SK-N-SH treated with all-trans-retinoic acid at 6 μM for 48 hours (cell line): ENCODE measurements around the gene ATP2A2.

Source experiments
- ATAC-seq: fragments of 200-7000 bp; cut with Tn5 transposase; 3 replicates; pipeline ENCODE4 v1.9.1; 2020; ENCODE audit warnings: mild to moderate bottlenecking, moderate library complexity
- ARNTL ChIP-seq: fragments of 450-650 bp; formaldehyde crosslinking; IDR thresholded peaks from 2 replicates; pipeline ENCODE4 v1.5.0; 2020; ENCODE audit warnings: low read depth, mild to moderate bottlenecking, moderate library complexity, borderline replicate concordance
- BACH2 ChIP-seq: fragments of 250-450 bp; sonication (Bioruptor Pico); IDR thresholded peaks from 2 replicates; pipeline ENCODE4 v1.9.0; 2021; ENCODE audit warnings: mild to moderate bottlenecking, borderline replicate concordance
- CREB5 ChIP-seq: fragments of 250-450 bp; sonication (Bioruptor Pico); IDR thresholded peaks from 2 replicates; pipeline ENCODE4 v1.5.1; 2020; ENCODE audit warnings: low read depth, mild to moderate bottlenecking, moderate library complexity
- CSDC2 ChIP-seq: fragments of 250-450 bp; sonication (Bioruptor Pico); IDR thresholded peaks from 2 replicates; pipeline ENCODE4 v1.5.0; 2020; ENCODE audit warnings: mild to moderate bottlenecking, moderate library complexity
- ESRRG ChIP-seq: fragments of 250-450 bp; sonication (Bioruptor Pico); IDR thresholded peaks from 2 replicates; pipeline ENCODE4 v1.6.1; 2021; ENCODE audit warnings: mild to moderate bottlenecking
- GLIS3 ChIP-seq: fragments of 250-450 bp; sonication (Bioruptor Pico); IDR thresholded peaks from 2 replicates; pipeline ENCODE4 v1.5.0; 2020; ENCODE audit warnings: mild to moderate bottlenecking, moderate library complexity
- ISL1 ChIP-seq: fragments of 250-450 bp; sonication (Bioruptor Pico); IDR thresholded peaks from 2 replicates; pipeline ENCODE4 v2.1.2; 2022; ENCODE audit warnings: mild to moderate bottlenecking, moderate library complexity
- OSR1 ChIP-seq: fragments of 250-450 bp; sonication (Bioruptor Pico); IDR thresholded peaks from 2 replicates; pipeline ENCODE4 v1.8.0; 2022; ENCODE audit warnings: moderate library complexity, mild to moderate bottlenecking, inconsistent platforms
- PATZ1 ChIP-seq: fragments of 250-450 bp; sonication (Bioruptor Pico); IDR thresholded peaks from 2 replicates; pipeline ENCODE4 v1.8.0; 2020; ENCODE audit warnings: mild to moderate bottlenecking, moderate library complexity, borderline replicate concordance
- POU6F1 ChIP-seq: fragments of 250-450 bp; sonication (Bioruptor Pico); IDR thresholded peaks from 2 replicates; pipeline ENCODE4 v1.8.0; 2021; ENCODE audit warnings: low read depth, mild to moderate bottlenecking, moderate library complexity, borderline replicate concordance
- PPARA ChIP-seq: fragments of 250-450 bp; sonication (Bioruptor Pico); IDR thresholded peaks from 2 replicates; pipeline ENCODE4 v1.5.0; 2020; ENCODE audit warnings: mild to moderate bottlenecking, borderline replicate concordance
- SNAI2 ChIP-seq: fragments of 250-450 bp; sonication (Bioruptor Pico); IDR thresholded peaks from 2 replicates; pipeline ENCODE4 v1.5.0; 2020; ENCODE audit warnings: mild to moderate bottlenecking, moderate library complexity
- TCF4 ChIP-seq: fragments of 250-450 bp; sonication (Bioruptor Pico); IDR thresholded peaks from 2 replicates; pipeline ENCODE4 v1.8.0; 2021; ENCODE audit warnings: mild to moderate bottlenecking, moderate library complexity, borderline replicate concordance
- TOX ChIP-seq: fragments of 250-450 bp; sonication (Bioruptor Pico); IDR thresholded peaks from 2 replicates; pipeline ENCODE4 v1.8.0; 2021; ENCODE audit warnings: mild to moderate bottlenecking, moderate library complexity, borderline replicate concordance
- ZC3H10 ChIP-seq: fragments of 250-450 bp; sonication (Bioruptor Pico); IDR thresholded peaks from 2 replicates; pipeline ENCODE4 v1.5.1; 2021; ENCODE audit warnings: mild to moderate bottlenecking, moderate library complexity
- ZFP3 ChIP-seq: fragments of 250-450 bp; sonication (Bioruptor Pico); IDR thresholded peaks from 2 replicates; pipeline ENCODE4 v1.5.0; 2020; ENCODE audit warnings: mild to moderate bottlenecking, moderate library complexity
- ZFP30 ChIP-seq: fragments of 450-650 bp; formaldehyde crosslinking; IDR thresholded peaks from 2 replicates; pipeline ENCODE4 v1.5.0; 2022; ENCODE audit warnings: mild to moderate bottlenecking, moderate library complexity
- ZNF565 ChIP-seq: fragments of 450-650 bp; formaldehyde crosslinking; conservative IDR thresholded peaks from 2 replicates; pipeline ENCODE4 v1.5.0; 2020; ENCODE audit warnings: low read depth, mild to moderate bottlenecking, moderate library complexity
- ZNF70 ChIP-seq: fragments of 450-650 bp; formaldehyde crosslinking; IDR thresholded peaks from 2 replicates; pipeline ENCODE4 v1.5.0; 2020; ENCODE audit warnings: mild to moderate bottlenecking, moderate library complexity
- ZNF8 ChIP-seq: fragments of 450-650 bp; formaldehyde crosslinking; IDR thresholded peaks from 2 replicates; pipeline ENCODE4 v1.5.0; 2020; ENCODE audit warnings: mild to moderate bottlenecking, moderate library complexity
- TF ChIP-seq, protein P1 (sequence below): fragments of 250-450 bp; sonication (Bioruptor Pico); IDR thresholded peaks from 2 replicates; pipeline ENCODE4 v1.5.0; 2020; ENCODE audit warnings: mild to moderate bottlenecking, moderate library complexity
- TF ChIP-seq, protein P2 (sequence below): fragments of 250-450 bp; sonication (Bioruptor Pico); IDR thresholded peaks from 2 replicates; pipeline ENCODE4 v1.5.1; 2021; ENCODE audit warnings: mild to moderate bottlenecking, moderate library complexity

The ATP2A2 gene

GRCh38 chr12:110316861-110317260, 35.8 kb downstream of the ATP2A2 start:
- peak; percentile 87 for ATAC-seq
- TF ChIP-seq ESRRG (CRISPR knock-in tag), result no peak
- no peak for TF ChIP-seq ZC3H10 (CRISPR knock-in tag)
- TF ChIP-seq ISL1 (CRISPR knock-in tag), result peak; percentile 78
- TF ChIP-seq BACH2, result no peak
- no peak for TF ChIP-seq ZNF8 (CRISPR knock-in tag)

DNA sequence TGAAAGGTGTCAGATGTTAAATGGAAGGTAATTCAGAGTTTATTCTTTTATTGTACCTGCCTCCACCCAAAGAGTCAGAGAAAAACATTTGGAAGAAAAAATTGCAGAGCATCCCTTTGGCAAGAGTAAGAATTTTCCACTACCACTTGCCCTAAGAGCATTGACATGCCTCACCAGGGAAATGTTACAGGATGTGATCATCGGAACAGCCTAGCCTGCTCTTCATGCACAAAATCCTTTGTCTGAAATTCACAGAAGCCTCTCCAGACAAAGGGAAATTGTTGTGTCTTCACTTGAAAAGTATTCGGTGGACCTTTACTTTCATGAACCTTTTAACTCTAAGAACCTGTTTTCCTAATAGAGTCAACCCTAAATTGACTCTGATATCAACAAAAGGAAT, 36.9 kb downstream of the ATP2A2 start:
- TF ChIP-seq, protein P1, sequence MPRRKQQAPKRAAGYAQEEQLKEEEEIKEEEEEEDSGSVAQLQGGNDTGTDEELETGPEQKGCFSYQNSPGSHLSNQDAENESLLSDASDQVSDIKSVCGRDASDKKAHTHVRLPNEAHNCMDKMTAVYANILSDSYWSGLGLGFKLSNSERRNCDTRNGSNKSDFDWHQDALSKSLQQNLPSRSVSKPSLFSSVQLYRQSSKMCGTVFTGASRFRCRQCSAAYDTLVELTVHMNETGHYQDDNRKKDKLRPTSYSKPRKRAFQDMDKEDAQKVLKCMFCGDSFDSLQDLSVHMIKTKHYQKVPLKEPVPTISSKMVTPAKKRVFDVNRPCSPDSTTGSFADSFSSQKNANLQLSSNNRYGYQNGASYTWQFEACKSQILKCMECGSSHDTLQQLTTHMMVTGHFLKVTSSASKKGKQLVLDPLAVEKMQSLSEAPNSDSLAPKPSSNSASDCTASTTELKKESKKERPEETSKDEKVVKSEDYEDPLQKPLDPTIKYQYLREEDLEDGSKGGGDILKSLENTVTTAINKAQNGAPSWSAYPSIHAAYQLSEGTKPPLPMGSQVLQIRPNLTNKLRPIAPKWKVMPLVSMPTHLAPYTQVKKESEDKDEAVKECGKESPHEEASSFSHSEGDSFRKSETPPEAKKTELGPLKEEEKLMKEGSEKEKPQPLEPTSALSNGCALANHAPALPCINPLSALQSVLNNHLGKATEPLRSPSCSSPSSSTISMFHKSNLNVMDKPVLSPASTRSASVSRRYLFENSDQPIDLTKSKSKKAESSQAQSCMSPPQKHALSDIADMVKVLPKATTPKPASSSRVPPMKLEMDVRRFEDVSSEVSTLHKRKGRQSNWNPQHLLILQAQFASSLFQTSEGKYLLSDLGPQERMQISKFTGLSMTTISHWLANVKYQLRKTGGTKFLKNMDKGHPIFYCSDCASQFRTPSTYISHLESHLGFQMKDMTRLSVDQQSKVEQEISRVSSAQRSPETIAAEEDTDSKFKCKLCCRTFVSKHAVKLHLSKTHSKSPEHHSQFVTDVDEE (CRISPR knock-in tag), result no peak
- TF ChIP-seq ESRRG (CRISPR knock-in tag) (no peak), ZNF70 (CRISPR knock-in tag) (no peak), POU6F1 (CRISPR knock-in tag) (no peak), ARNTL (CRISPR knock-in tag) (no peak), BACH2 (no peak), SNAI2 (CRISPR knock-in tag) (no peak), ZFP30 (CRISPR knock-in tag) (no peak), ZNF8 (CRISPR knock-in tag) (no peak), GLIS3 (CRISPR knock-in tag) (no peak), CREB5 (CRISPR knock-in tag) (no peak), ZNF565 (CRISPR knock-in tag) (no peak), PATZ1 (CRISPR knock-in tag) (no peak), TCF4 (CRISPR knock-in tag) (no peak), CSDC2 (CRISPR knock-in tag) (no peak), ZC3H10 (CRISPR knock-in tag) (no peak), PPARA (CRISPR knock-in tag) (no peak)
- TF ChIP-seq, protein P2, sequence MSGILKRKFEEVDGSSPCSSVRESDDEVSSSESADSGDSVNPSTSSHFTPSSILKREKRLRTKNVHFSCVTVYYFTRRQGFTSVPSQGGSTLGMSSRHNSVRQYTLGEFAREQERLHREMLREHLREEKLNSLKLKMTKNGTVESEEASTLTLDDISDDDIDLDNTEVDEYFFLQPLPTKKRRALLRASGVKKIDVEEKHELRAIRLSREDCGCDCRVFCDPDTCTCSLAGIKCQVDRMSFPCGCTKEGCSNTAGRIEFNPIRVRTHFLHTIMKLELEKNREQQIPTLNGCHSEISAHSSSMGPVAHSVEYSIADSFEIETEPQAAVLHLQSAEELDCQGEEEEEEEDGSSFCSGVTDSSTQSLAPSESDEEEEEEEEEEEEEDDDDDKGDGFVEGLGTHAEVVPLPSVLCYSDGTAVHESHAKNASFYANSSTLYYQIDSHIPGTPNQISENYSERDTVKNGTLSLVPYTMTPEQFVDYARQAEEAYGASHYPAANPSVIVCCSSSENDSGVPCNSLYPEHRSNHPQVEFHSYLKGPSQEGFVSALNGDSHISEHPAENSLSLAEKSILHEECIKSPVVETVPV (CRISPR knock-in tag), result no peak
- ATAC-seq, result peak; percentile 29; the same call in 2 of the 3 replicates

- ATAC-seq, result no peak
- no peak for TF ChIP-seq ISL1 (CRISPR knock-in tag)
- no peak for TF ChIP-seq CSDC2 (CRISPR knock-in tag)
- TF ChIP-seq PATZ1 (CRISPR knock-in tag), result no peak
- no peak for TF ChIP-seq ARNTL (CRISPR knock-in tag)
- no peak for TF ChIP-seq ZFP3
- TF ChIP-seq TOX, result no peak
- no peak for TF ChIP-seq ZC3H10 (CRISPR knock-in tag)
- no peak for TF ChIP-seq OSR1
- no peak for TF ChIP-seq TCF4 (CRISPR knock-in tag)
- no peak for TF ChIP-seq ZFP30 (CRISPR knock-in tag)
- TF ChIP-seq CREB5 (CRISPR knock-in tag), result no peak
- TF ChIP-seq GLIS3 (CRISPR knock-in tag), result no peak
- TF ChIP-seq ZNF8 (CRISPR knock-in tag), result no peak
- TF ChIP-seq, all 23 proteins: peak for 0
These were observed 39.5 kb downstream of the ATP2A2 start for GRCh38 chr12:110320550-110320949.
